Measurements from ENCODE around the gene SSTR3. TPM values are rescaled to one million over a fixed set of nuclear protein-coding genes. Genes with fewer than 3 reads are reported as not detected.

The SSTR3 gene
- total RNA-seq: not detected in 2 replicates

- no peak for DNase-seq (ENCODE audit: low read depth)
- H3K36me3 ChIP-seq (ENCODE audit: control insufficient read depth, insufficient read depth, low read length): no peaks in the 10 kb centered on the region
- peaks cover 29% of the 10 kb centered on the region for H3K27me3 ChIP-seq (ENCODE audit: control insufficient read depth, insufficient read depth, low read length)
- TF ChIP-seq CTCF (IDR thresholded peaks at IDR 0.05; ENCODE audit: insufficient read depth, low read length, poor library complexity, severe bottlenecking): no peak
- no peak within 1 kb of the TSS for H3K4me3 ChIP-seq (ENCODE audit: low read depth, low read length)
Observed at GRCh38 chr22:37212174-37212906, at the start of gene SSTR3. SSTR3 (minus strand) TSS chr22:37212477; CDS start chr22:37207803, 4,674 bp downstream.

GRCh38 chr22:37260901-37261336, 48.6 kb upstream of the SSTR3 start:
- Histone ChIP-seq H3K36me3 (ENCODE audit: control insufficient read depth, insufficient read depth, low read length) (no peaks in the 10 kb centered on the region), H3K27me3 (ENCODE audit: control insufficient read depth, insufficient read depth, low read length) (peaks cover 6% of the 10 kb centered on the region), H3K4me3 (ENCODE audit: low read depth, low read length) (no peak overlapping the region)
- peak; percentile 93 for TF ChIP-seq CTCF (IDR thresholded peaks at IDR 0.05; ENCODE audit: insufficient read depth, low read length, poor library complexity, severe bottlenecking)
- DNase-seq (ENCODE audit: low read depth): no peak

GRCh38 chr22:37260155-37260795, 48.0 kb upstream of the SSTR3 start:
- H3K4me3 ChIP-seq (ENCODE audit: low read depth, low read length): no peak overlapping the region
- H3K27me3 ChIP-seq (ENCODE audit: control insufficient read depth, insufficient read depth, low read length): peaks cover 6% of the 10 kb centered on the region
- H3K36me3 ChIP-seq (ENCODE audit: control insufficient read depth, insufficient read depth, low read length): no peaks in the 10 kb centered on the region
- no peak for TF ChIP-seq CTCF (IDR thresholded peaks at IDR 0.05; ENCODE audit: insufficient read depth, low read length, poor library complexity, severe bottlenecking)
- DNase-seq (ENCODE audit: low read depth): no peak

- Histone ChIP-seq H3K27me3 (ENCODE audit: control insufficient read depth, insufficient read depth, low read length) (peaks cover 6% of the 10 kb centered on the region), H3K36me3 (ENCODE audit: control insufficient read depth, insufficient read depth, low read length) (no peaks in the 10 kb centered on the region), H3K4me3 (ENCODE audit: low read depth, low read length) (no peak overlapping the region)
- DNase-seq (ENCODE audit: low read depth): no peak
- peak; percentile 76 for TF ChIP-seq CTCF (IDR thresholded peaks at IDR 0.05; ENCODE audit: insufficient read depth, low read length, poor library complexity, severe bottlenecking)
Observed at GRCh38 chr22:37259540-37260029, 47.3 kb upstream of the SSTR3 start.

GRCh38 chr22:37258753-37259401, 46.6 kb upstream of the SSTR3 start:
- H3K4me3 ChIP-seq (ENCODE audit: low read depth, low read length): no peak overlapping the region
- no peak for DNase-seq (ENCODE audit: low read depth)
- no peaks in the 10 kb centered on the region for H3K36me3 ChIP-seq (ENCODE audit: control insufficient read depth, insufficient read depth, low read length)
- H3K27me3 ChIP-seq (ENCODE audit: control insufficient read depth, insufficient read depth, low read length): peaks cover 6% of the 10 kb centered on the region
- TF ChIP-seq CTCF (IDR thresholded peaks at IDR 0.05; ENCODE audit: insufficient read depth, low read length, poor library complexity, severe bottlenecking): no peak
